ENCODE data around the gene LMX1B.

- no peak for TF ChIP-seq CTCF (IDR thresholded peaks at IDR 0.05)
- no peak for TF ChIP-seq EP300 (IDR thresholded peaks at IDR 0.05)
- TF ChIP-seq POLR2A (IDR thresholded peaks at IDR 0.05), result no peak
Observed at GRCh38 chr9:126673689-126674364, 60.1 kb downstream of the LMX1B start.

Data from upper lobe of left lung (tissue), 4 donors.